Naive thymus-derived CD8-positive, alpha-beta T cell (primary cell): ENCODE results near the gene BIRC3. TPM values are rescaled to one million over a fixed set of nuclear protein-coding genes. Genes with fewer than 3 reads are reported as not detected.

Experiments
- ATAC-seq, 2 donors: fragments of 150-1000 bp; cut with Tn5 transposase in 1 of 2; sonication (Bioruptor Pico), chemical (Tn5 transposase) in 1 of 2; 1 replicate in 1 of 2; 2 replicates in 1 of 2; pipeline ENCODE4 v1.10.0; 2021; ENCODE audit warnings: mild to moderate bottlenecking in 2 of 2, moderate library complexity in 2 of 2
- POLR2A ChIA-PET: fragments of 350-600 bp; sonication (Branson Sonifier 250); formaldehyde crosslinking; loops from one replicate; lab custom pipeline; 2021; ENCODE audit warnings: antibody characterized with exemption; lab: Charles Lee
- DNase-seq, 10 donors: peaks; one replicate each; pipeline versions ENCODE4 v3.0.0 to v3.0.0-alpha.2; 2020 to 2022
- H3K27ac Mint-ChIP-seq, 10 donors: one replicate each; pipeline ENCODE4 v1.8.0; 2020 to 2022; ENCODE audit warnings: mild to moderate bottlenecking in 10 of 10, mixed read lengths in 10 of 10, moderate library complexity in 4 of 10, inconsistent platforms in 1 of 10
- H3K27me3 Mint-ChIP-seq, 5 donors: one replicate each; pipeline ENCODE4 v1.8.0; 2021 to 2022; ENCODE audit warnings: mixed read lengths in 5 of 5
- H3K36me3 Mint-ChIP-seq, 3 donors: one replicate each; pipeline ENCODE4 v1.8.0; 2020 to 2022; ENCODE audit warnings: mixed read lengths in 3 of 3, mild to moderate bottlenecking in 2 of 3, inconsistent platforms in 1 of 3
- H3K4me1 Mint-ChIP-seq, 4 donors: one replicate each; pipeline ENCODE4 v1.8.0; 2021 to 2022; ENCODE audit warnings: mixed read lengths in 4 of 4
- H3K4me3 Mint-ChIP-seq, 10 donors: one replicate each; pipeline ENCODE4 v1.8.0; 2020 to 2022; ENCODE audit warnings: mild to moderate bottlenecking in 10 of 10, mixed read lengths in 10 of 10, moderate library complexity in 6 of 10, inconsistent platforms in 1 of 10
- H3K9me3 Mint-ChIP-seq, 9 donors: one replicate each; pipeline ENCODE4 v1.8.0; 2020 to 2022; ENCODE audit warnings: mixed read lengths in 9 of 9, mild to moderate bottlenecking in 3 of 9, inconsistent platforms in 1 of 9, moderate library complexity in 1 of 9
- polyA plus RNA-seq, 3 donors: library from polyadenylated mRNA; unstranded; fragments of 300-500 nt; fragmentation: Illumina TruSeq; gene quantifications; one replicate each; pipeline ENCODE4 v1.2.3, GENCODE V29; 2021
- total RNA-seq, 8 experiments: library from RNA in 2 of 8; stranded (reverse) in 2 of 8; gene quantifications; one replicate each; pipeline ENCODE4 v1.2.3 and lab custom pipeline; 2021 to 2026

Gene BIRC3
- total and polyA plus RNA-seq, 5 experiments from 2014 or later: 16.7 to 97.7 (median 22.9) TPM

GRCh38 chr11:102302241-102302640 lies 15.0 kb upstream of the BIRC3 start:
- peak overlapping the region in 2 of 10 donors; percentile 2 to 40 for H3K4me3 Mint-ChIP-seq
- H3K36me3 Mint-ChIP-seq: peaks cover 0 to 16% (median 14%) of the 10 kb centered on the region in 3 donors
- no peak for DNase-seq
- POLR2A ChIA-PET: interaction anchor here (0.6 to 2.4 kb wide), 2 partner anchors 16 to 45 kb away, joined by 3 to 9 read pairs; partner anchors contain the start of gene BIRC2
- no peak for ATAC-seq
- H3K9me3 Mint-ChIP-seq: peaks cover 0 to 31% (median 15%) of the 10 kb centered on the region in 9 donors
- H3K4me1 Mint-ChIP-seq: peaks cover 47 to 90% (median 75%) of the 10 kb centered on the region in 4 donors
- no peaks in the 10 kb centered on the region for H3K27me3 Mint-ChIP-seq
- H3K27ac Mint-ChIP-seq: peak overlapping the region in 4 of 10 donors; percentile 49 to 88 (median 78)

DNA sequence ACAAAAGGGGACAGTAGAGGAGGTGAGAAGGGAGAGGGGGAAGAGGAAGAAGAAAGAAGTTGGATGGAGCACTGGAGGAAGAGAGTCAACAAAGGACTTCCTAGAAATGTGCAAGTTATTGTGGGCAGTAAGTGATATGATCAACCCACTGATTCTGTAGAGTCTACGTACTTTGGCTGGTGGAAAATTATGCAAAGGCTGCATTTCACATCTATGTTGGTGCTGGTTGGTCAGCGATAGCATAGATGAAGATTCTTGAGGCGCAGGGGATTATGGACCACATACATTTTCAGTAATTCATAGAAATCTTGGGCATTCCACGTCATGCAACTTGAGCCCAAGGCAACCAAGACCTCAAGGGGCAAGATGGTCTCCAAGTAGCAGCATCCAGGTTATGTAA lies 12.6 kb upstream of the BIRC3 start:
- Mint-ChIP-seq H3K36me3 (peaks cover 0 to 16% (median 14%) of the 10 kb centered on the region in 3 donors), H3K4me3 (peak overlapping the region in 8 of 10 donors; percentile 0 to 51 (median 40)), H3K4me1 (peaks cover 44 to 84% (median 71%) of the 10 kb centered on the region in 4 donors), H3K27ac (peak overlapping the region; percentile 33 to 98 (median 90)), H3K27me3 (no peaks in the 10 kb centered on the region), H3K9me3 (peaks cover 0 to 31% (median 15%) of the 10 kb centered on the region in 9 donors)
- no peak for ATAC-seq
- no peak for DNase-seq
- POLR2A ChIA-PET: no interaction called here

- DNase-seq (no peak), ATAC-seq (no peak)
- no peaks in the 10 kb centered on the region for H3K27me3 Mint-ChIP-seq
- H3K4me3 Mint-ChIP-seq: peak overlapping the region in 9 of 10 donors; percentile 25 to 79 (median 62)
- POLR2A ChIA-PET: interaction anchor here (0.6 to 4.9 kb wide), 3 partner anchors 9 to 12 kb away, joined by 3 to 73 read pairs (median 32); partner anchors contain the start of gene BIRC3
- peak overlapping the region; percentile 81 to 98 (median 92) for H3K27ac Mint-ChIP-seq
- peaks cover 0 to 31% (median 15%) of the 10 kb centered on the region in 9 donors for H3K9me3 Mint-ChIP-seq
- H3K36me3 Mint-ChIP-seq: peaks cover 0 to 16% (median 14%) of the 10 kb centered on the region in 3 donors
- H3K4me1 Mint-ChIP-seq: peaks cover 36 to 79% (median 63%) of the 10 kb centered on the region in 4 donors
Measured at GRCh38 chr11:102305352-102306047, 11.8 kb upstream of the BIRC3 start.

DNA sequence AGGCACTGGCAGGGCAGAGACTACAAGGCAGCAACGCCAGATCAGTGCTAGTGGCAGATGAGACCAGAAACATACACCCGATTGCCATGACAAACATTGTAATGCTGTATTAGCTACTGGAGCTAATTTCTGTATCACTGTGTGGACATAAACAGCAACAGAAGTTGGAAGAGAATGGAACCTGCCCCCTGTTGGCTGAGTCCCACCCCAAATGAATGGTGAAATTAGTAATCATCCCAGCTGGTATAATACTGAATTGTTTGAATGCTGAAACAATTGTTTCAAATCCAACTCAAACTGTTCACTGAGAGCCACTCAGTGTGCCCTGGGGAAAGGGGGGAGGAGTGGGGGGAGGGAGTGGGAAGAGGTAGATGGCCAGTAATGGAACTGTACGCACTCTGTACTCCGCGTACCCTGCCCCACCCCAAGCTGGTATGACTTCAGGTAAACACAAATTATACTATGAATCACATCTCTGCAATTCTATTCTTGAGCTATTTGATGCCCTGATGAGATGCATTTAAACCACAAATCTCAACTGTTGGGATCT lies 11.2 kb upstream of the BIRC3 start:
- peak; percentile 29 to 37 for ATAC-seq
- peak overlapping the region; percentile 16 to 79 (median 60) for H3K4me3 Mint-ChIP-seq
- peaks cover 0 to 30% (median 15%) of the 10 kb centered on the region in 9 donors for H3K9me3 Mint-ChIP-seq
- H3K27ac Mint-ChIP-seq: peak overlapping the region; percentile 81 to 98 (median 92)
- H3K36me3 Mint-ChIP-seq: peaks cover 0 to 15% (median 14%) of the 10 kb centered on the region in 3 donors
- peaks cover 33 to 78% (median 57%) of the 10 kb centered on the region in 4 donors for H3K4me1 Mint-ChIP-seq
- DNase-seq: no peak
- H3K27me3 Mint-ChIP-seq: no peaks in the 10 kb centered on the region
- POLR2A ChIA-PET: interaction anchor here (0.6 to 4.9 kb wide), 3 partner anchors 8 to 11 kb away, joined by 3 to 73 read pairs (median 32); partner anchors contain the start of gene BIRC3

DNA sequence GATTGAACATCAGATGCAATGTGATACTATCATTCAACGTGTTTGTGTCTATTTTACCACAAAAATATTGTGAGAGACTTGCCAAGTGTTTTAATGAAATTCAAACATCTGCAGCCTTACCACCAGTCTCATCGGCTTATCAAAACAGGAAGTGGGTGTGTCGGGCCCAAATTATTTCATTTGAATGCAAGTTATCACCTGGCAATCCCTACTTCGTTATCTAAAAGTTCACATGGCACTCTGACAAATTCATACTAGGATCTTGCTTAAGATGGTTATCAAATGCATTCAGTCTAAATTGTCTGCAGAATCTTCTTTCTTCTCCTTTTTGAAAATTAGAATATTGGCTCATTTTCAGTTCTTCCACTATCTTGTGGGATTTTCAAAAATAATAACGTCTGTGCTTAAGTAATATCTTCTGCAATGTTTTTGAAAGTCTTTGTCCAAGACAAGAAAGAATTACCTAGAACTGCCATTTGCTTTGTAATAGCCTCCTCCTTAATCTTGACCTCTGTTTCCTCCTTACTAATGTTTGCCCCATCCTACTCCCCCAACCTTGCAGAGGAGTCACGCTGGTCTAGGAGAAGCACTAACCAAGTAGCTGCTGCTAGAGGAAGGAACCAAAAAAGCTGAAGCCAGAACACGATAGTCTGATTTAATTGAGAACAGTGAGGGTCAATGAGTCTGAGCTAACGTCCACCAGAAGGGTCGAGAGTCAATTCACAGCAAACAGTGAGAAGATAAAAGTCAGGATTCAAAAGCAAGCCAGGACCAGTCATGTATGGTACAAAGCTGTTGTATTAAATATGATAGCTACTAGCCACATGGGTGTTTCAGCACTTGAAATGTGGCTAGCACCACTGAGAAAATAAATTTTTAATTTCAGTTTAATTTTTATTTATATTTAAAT lies 10.2 kb upstream of the BIRC3 start:
- peak; percentile 84 to 85 for ATAC-seq
- peak overlapping the region; percentile 81 to 98 (median 92) for H3K27ac Mint-ChIP-seq
- peak overlapping the region; percentile 25 to 79 (median 56) for H3K4me3 Mint-ChIP-seq
- DNase-seq: peak in 9 of 10 donors; percentile 26 to 70 (median 48)
- H3K27me3 Mint-ChIP-seq: no peaks in the 10 kb centered on the region
- H3K4me1 Mint-ChIP-seq: peaks cover 26 to 74% (median 48%) of the 10 kb centered on the region in 4 donors
- POLR2A ChIA-PET: interaction anchor here (0.6 to 4.9 kb wide), 5 partner anchors 10 to 32 kb away, joined by 3 to 73 read pairs (median 5); partner anchors contain the start of gene BIRC3
- peaks cover 0 to 20% (median 8%) of the 10 kb centered on the region in 9 donors for H3K9me3 Mint-ChIP-seq
- H3K36me3 Mint-ChIP-seq: peaks cover 0 to 7% (median 6%) of the 10 kb centered on the region in 3 donors

DNA sequence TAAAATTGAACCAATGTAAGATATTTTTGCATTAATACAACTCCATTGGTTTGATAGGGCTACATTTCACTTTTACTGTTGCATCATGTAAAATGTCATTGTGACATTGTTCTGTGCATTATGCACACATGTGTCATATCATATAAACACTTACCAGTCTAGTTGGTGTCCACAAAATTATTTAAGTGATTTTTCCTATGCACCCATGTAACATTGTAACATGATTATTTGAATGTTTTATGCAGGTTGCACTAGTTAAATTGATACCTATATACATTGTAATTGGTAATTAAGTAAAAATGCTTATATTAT lies 9.6 kb upstream of the BIRC3 start:
- DNase-seq: no peak
- ATAC-seq: no peak
- Mint-ChIP-seq H3K36me3 (peaks cover 0 to 7% (median 6%) of the 10 kb centered on the region in 3 donors), H3K27ac (peak overlapping the region in 2 of 10 donors; percentile 89 to 94), H3K9me3 (peaks cover 0 to 19% (median 8%) of the 10 kb centered on the region in 9 donors), H3K4me1 (peaks cover 26 to 75% (median 49%) of the 10 kb centered on the region in 4 donors), H3K4me3 (no peak overlapping the region), H3K27me3 (no peaks in the 10 kb centered on the region)
- POLR2A ChIA-PET: interaction anchor here (0.6 to 4.9 kb wide), 5 partner anchors 9 to 33 kb away, joined by 3 to 73 read pairs (median 5); partner anchors contain the start of gene BIRC3

DNA sequence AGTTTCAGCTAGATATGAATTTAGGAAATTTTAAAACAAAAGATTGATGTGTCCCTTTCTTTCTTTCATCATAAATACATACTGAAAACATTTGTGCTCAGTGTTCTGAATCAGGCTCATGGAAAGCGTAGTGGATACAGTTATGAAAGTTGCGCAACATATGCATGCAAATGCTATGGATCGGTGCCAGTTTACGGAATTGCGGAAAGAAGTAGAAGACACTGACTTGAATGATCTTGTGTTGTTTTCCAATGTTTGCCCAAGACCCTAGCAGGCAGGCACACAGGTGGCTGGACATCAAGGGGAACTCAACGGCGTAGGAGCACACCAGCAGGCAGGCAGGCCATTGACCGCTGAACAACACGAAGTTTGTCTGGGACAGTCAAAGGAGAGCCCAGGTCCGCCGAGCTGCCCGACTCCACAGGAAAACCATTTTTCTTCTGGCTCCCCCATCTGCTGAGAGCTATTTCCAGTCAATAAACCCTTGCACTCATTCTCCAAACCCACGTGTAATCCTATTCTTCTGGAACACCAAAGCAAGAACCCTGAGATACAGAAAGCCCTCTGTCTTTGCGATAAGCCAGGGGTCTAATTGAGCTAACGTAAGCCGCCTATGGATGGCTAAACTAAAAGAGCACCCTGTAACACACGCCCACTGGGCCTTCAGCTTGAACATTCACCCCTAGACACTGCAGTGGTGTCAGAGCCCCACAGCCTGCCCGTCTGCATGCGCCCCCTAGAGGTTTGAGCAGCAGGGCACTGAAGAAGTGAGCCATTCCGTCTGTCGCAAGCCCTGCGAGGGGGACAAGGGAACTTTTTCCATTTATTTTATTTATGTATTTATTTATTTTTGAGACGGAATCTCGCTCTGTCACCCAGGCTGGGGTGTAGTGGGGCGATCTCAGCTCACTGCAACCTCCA lies 7.4 kb upstream of the BIRC3 start:
- H3K27me3 Mint-ChIP-seq: no peaks in the 10 kb centered on the region
- no peak overlapping the region for H3K4me3 Mint-ChIP-seq
- DNase-seq: no peak
- POLR2A ChIA-PET: interaction anchor here (0.6 to 4.9 kb wide), 5 partner anchors 7 to 44 kb away, joined by 3 to 73 read pairs (median 7); partner anchors contain the start of gene BIRC3
- peaks cover 20 to 75% (median 48%) of the 10 kb centered on the region in 4 donors for H3K4me1 Mint-ChIP-seq
- H3K9me3 Mint-ChIP-seq: peaks cover 0 to under 1% (median 0%) of the 10 kb centered on the region in 9 donors
- H3K27ac Mint-ChIP-seq: peak overlapping the region in 4 of 10 donors; percentile 6 to 51 (median 30)
- ATAC-seq: no peak
- no peaks in the 10 kb centered on the region for H3K36me3 Mint-ChIP-seq

- peak overlapping the region in 9 of 10 donors; percentile 24 to 95 (median 68) for H3K27ac Mint-ChIP-seq
- no peaks in the 10 kb centered on the region for H3K27me3 Mint-ChIP-seq
- no peaks in the 10 kb centered on the region for H3K36me3 Mint-ChIP-seq
- no peaks in the 10 kb centered on the region for H3K9me3 Mint-ChIP-seq
- no peak for DNase-seq
- no peak for ATAC-seq
- peaks cover 7 to 72% (median 37%) of the 10 kb centered on the region in 4 donors for H3K4me1 Mint-ChIP-seq
- POLR2A ChIA-PET: interaction anchor here (0.8 to 2.7 kb wide), 5 partner anchors 9 to 139 kb away, joined by 3 to 13 read pairs (median 3); no protein-coding TSS in a partner anchor
- peak overlapping the region in 9 of 10 donors; percentile 22 to 72 (median 62) for H3K4me3 Mint-ChIP-seq
Measured at GRCh38 chr11:102312667-102313066, 4.6 kb upstream of the BIRC3 start.

- Mint-ChIP-seq H3K9me3 (no peaks in the 10 kb centered on the region), H3K27ac (peak overlapping the region; percentile 63 to 95 (median 84)), H3K4me3 (peak overlapping the region in 8 of 10 donors; percentile 6 to 50 (median 23)), H3K27me3 (no peaks in the 10 kb centered on the region), H3K36me3 (peaks cover 0 to under 1% (median 0%) of the 10 kb centered on the region in 3 donors), H3K4me1 (peaks cover 9 to 69% (median 41%) of the 10 kb centered on the region in 4 donors)
- ATAC-seq (no peak), DNase-seq (no peak)
- POLR2A ChIA-PET: interaction anchor here (0.8 to 5.6 kb wide), 5 partner anchors 7 to 138 kb away, joined by 3 to 73 read pairs (median 3); no protein-coding TSS in a partner anchor
Measured at GRCh38 chr11:102313238-102313940, 3.9 kb upstream of the BIRC3 start.

DNA sequence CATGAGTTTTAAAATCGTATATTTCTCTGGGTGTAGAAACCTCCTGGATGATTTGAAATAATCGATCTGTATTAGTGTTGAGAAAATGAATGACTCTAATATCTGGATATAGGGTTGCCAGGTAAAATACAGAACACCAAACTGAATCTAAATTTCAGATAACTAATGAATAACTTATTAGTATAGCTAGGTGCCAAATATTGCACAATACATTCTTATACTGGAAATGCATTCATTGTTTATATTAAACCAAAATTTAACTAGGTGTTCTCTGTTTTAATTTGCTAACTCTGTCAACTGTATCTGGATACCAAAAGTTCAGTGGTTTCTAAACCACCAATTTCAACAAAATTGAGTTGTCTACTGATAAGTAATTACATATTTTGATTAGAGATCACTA lies 2.5 kb upstream of the BIRC3 start:
- no peak for DNase-seq
- POLR2A ChIA-PET: interaction anchor here (1.9 to 5.6 kb wide), 3 partner anchors 7 to 20 kb away, joined by 7 to 73 read pairs (median 73); no protein-coding TSS in a partner anchor
- H3K4me1 Mint-ChIP-seq: peaks cover 18 to 73% (median 53%) of the 10 kb centered on the region in 4 donors
- no peak overlapping the region for H3K4me3 Mint-ChIP-seq
- ATAC-seq: no peak
- no peaks in the 10 kb centered on the region for H3K9me3 Mint-ChIP-seq
- H3K27ac Mint-ChIP-seq: peak overlapping the region in 9 of 10 donors; percentile 31 to 100 (median 88)
- H3K27me3 Mint-ChIP-seq: no peaks in the 10 kb centered on the region
- peaks cover 0 to 2% (median 0%) of the 10 kb centered on the region in 3 donors for H3K36me3 Mint-ChIP-seq
